ENCODE results near the gene AXIN1. TPM values are rescaled to one million over a fixed set of nuclear protein-coding genes. Genes with fewer than 3 reads are reported as not detected.

The AXIN1 gene
- total and polyA plus RNA-seq, 2 of the 8 experiments (the other 6 are each of a cell fraction or from before 2014, with no cell fraction given): 12.5 to 41.9 TPM

- TF ChIP-seq RFX5 (IDR thresholded peaks at IDR 0.05; ENCODE audit: borderline replicate concordance, low read depth, low read length): no peak
- no peak for TF ChIP-seq SIRT6 (IDR thresholded peaks at IDR 0.05; ENCODE audit: low read length)
- no peak for TF ChIP-seq CHD2 (IDR thresholded peaks at IDR 0.05; ENCODE audit: low read length)
- TF ChIP-seq SIN3A (conservative IDR thresholded peaks at IDR 0.05 in 1 of 2, IDR thresholded peaks at IDR 0.05 in 1 of 2; ENCODE audit: low read depth in 1 of 2, low read length in 2 of 2): 0 out of 4 replicates have a peak, but pooled peaks of 1 of the 2 experiments have one; percentile 12
- TF ChIP-seq SRF (IDR thresholded peaks at IDR 0.05; ENCODE audit: low read depth, low read length): no peak
- no peak for TF ChIP-seq FOSL1 (IDR thresholded peaks at IDR 0.05; ENCODE audit: insufficient read depth, low read depth, low read length)
- no peak for TF ChIP-seq SAP30 (IDR thresholded peaks at IDR 0.05; ENCODE audit: insufficient read depth, insufficient replicate concordance, low read length)
- no peak for TF ChIP-seq CHD7 (IDR thresholded peaks at IDR 0.05; ENCODE audit: insufficient replicate concordance, low read length)
- TF ChIP-seq KDM1A (IDR thresholded peaks at IDR 0.05; ENCODE audit: borderline replicate concordance, low read length): no peak
- TF ChIP-seq KDM4A (IDR thresholded peaks at IDR 0.05; ENCODE audit: low read depth, low read length, severe bottlenecking): no peak
- TF ChIP-seq SP4 (IDR thresholded peaks at IDR 0.05; ENCODE audit: low read length): no peak
Observed at GRCh38 chr16:369866-370436, 17.4 kb upstream of the AXIN1 start (continued).
